SK-N-SH treated with all-trans-retinoic acid at 6 μM for 48 hours (cell line): ENCODE measurements around the gene GTPBP8.

Experiments used
- CSDC2 ChIP-seq: fragments of 250-450 bp; sonication (Bioruptor Pico); IDR thresholded peaks from 2 replicates; pipeline ENCODE4 v1.5.0; 2020; ENCODE audit warnings: mild to moderate bottlenecking, moderate library complexity
- GLIS3 ChIP-seq: fragments of 250-450 bp; sonication (Bioruptor Pico); IDR thresholded peaks from 2 replicates; pipeline ENCODE4 v1.5.0; 2020; ENCODE audit warnings: mild to moderate bottlenecking, moderate library complexity
- PPARA ChIP-seq: fragments of 250-450 bp; sonication (Bioruptor Pico); IDR thresholded peaks from 2 replicates; pipeline ENCODE4 v1.5.0; 2020; ENCODE audit warnings: mild to moderate bottlenecking, borderline replicate concordance
- TCF4 ChIP-seq: fragments of 250-450 bp; sonication (Bioruptor Pico); IDR thresholded peaks from 2 replicates; pipeline ENCODE4 v1.8.0; 2021; ENCODE audit warnings: mild to moderate bottlenecking, moderate library complexity, borderline replicate concordance
- ZFP30 ChIP-seq: fragments of 450-650 bp; formaldehyde crosslinking; IDR thresholded peaks from 2 replicates; pipeline ENCODE4 v1.5.0; 2022; ENCODE audit warnings: mild to moderate bottlenecking, moderate library complexity
- ZNF565 ChIP-seq: fragments of 450-650 bp; formaldehyde crosslinking; conservative IDR thresholded peaks from 2 replicates; pipeline ENCODE4 v1.5.0; 2020; ENCODE audit warnings: low read depth, mild to moderate bottlenecking, moderate library complexity
- ZNF70 ChIP-seq: fragments of 450-650 bp; formaldehyde crosslinking; IDR thresholded peaks from 2 replicates; pipeline ENCODE4 v1.5.0; 2020; ENCODE audit warnings: mild to moderate bottlenecking, moderate library complexity
- ZNF8 ChIP-seq: fragments of 450-650 bp; formaldehyde crosslinking; IDR thresholded peaks from 2 replicates; pipeline ENCODE4 v1.5.0; 2020; ENCODE audit warnings: mild to moderate bottlenecking, moderate library complexity
- TF ChIP-seq, protein P1 (sequence below): fragments of 250-450 bp; sonication (Bioruptor Pico); IDR thresholded peaks from 2 replicates; pipeline ENCODE4 v1.8.0; 2020; ENCODE audit warnings: mild to moderate bottlenecking, moderate library complexity, borderline replicate concordance
- TF ChIP-seq, protein P2 (sequence below): fragments of 250-450 bp; sonication (Bioruptor Pico); IDR thresholded peaks from 2 replicates; pipeline ENCODE4 v1.5.1; 2021; ENCODE audit warnings: mild to moderate bottlenecking, moderate library complexity

DNA sequence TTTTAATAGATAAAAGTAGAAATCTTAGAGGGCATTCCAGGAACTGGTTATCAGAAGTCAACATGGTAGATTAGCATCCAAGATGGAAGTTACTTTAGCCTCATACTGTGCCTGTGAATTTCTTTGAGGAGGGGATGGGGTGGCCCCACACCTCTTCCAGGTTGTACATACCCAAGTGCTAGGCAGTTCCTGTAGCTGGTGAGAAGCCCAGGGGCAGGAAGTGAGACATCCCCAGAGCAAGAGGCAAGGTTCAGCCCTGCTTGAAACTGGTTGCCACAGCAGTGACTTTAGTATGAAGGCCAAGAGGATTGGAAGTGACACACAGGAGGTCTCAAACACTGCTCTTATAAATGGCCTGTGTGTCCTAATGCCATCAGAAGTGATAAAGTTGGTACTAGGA is 11.9 kb downstream of the GTPBP8 start:
- TF ChIP-seq ZNF565 (CRISPR knock-in tag) (no peak), CSDC2 (no peak), ZNF70 (CRISPR knock-in tag) (no peak), ZNF8 (CRISPR knock-in tag) (no peak), TCF4 (CRISPR knock-in tag) (no peak), ZFP30 (CRISPR knock-in tag) (no peak), PPARA (no peak), GLIS3 (no peak)
- TF ChIP-seq, protein P1, sequence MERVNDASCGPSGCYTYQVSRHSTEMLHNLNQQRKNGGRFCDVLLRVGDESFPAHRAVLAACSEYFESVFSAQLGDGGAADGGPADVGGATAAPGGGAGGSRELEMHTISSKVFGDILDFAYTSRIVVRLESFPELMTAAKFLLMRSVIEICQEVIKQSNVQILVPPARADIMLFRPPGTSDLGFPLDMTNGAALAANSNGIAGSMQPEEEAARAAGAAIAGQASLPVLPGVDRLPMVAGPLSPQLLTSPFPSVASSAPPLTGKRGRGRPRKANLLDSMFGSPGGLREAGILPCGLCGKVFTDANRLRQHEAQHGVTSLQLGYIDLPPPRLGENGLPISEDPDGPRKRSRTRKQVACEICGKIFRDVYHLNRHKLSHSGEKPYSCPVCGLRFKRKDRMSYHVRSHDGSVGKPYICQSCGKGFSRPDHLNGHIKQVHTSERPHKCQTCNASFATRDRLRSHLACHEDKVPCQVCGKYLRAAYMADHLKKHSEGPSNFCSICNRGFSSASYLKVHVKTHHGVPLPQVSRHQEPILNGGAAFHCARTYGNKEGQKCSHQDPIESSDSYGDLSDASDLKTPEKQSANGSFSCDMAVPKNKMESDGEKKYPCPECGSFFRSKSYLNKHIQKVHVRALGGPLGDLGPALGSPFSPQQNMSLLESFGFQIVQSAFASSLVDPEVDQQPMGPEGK: no peak
- TF ChIP-seq, protein P2, sequence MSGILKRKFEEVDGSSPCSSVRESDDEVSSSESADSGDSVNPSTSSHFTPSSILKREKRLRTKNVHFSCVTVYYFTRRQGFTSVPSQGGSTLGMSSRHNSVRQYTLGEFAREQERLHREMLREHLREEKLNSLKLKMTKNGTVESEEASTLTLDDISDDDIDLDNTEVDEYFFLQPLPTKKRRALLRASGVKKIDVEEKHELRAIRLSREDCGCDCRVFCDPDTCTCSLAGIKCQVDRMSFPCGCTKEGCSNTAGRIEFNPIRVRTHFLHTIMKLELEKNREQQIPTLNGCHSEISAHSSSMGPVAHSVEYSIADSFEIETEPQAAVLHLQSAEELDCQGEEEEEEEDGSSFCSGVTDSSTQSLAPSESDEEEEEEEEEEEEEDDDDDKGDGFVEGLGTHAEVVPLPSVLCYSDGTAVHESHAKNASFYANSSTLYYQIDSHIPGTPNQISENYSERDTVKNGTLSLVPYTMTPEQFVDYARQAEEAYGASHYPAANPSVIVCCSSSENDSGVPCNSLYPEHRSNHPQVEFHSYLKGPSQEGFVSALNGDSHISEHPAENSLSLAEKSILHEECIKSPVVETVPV: no peak
